GM18858 (cell line): ENCODE measurements around the gene ZNHIT1.
"Not testable (repeated sequence)": the region's sequence is repeated elsewhere in the genome, so short reads cannot be mapped to it uniquely, and the experiment has no call there.

Experiments used
- ATAC-seq: cut with Tn5 transposase; IDR thresholded peaks from one replicate; pipeline ENCODE4 v1.9.1; 2021; ENCODE audit not compliant: unreplicated experiment

The ZNHIT1 gene

GRCh38 chr7:101240226-101241014 is 22.5 kb downstream of the ZNHIT1 start:
- ATAC-seq = no peak

DNA sequence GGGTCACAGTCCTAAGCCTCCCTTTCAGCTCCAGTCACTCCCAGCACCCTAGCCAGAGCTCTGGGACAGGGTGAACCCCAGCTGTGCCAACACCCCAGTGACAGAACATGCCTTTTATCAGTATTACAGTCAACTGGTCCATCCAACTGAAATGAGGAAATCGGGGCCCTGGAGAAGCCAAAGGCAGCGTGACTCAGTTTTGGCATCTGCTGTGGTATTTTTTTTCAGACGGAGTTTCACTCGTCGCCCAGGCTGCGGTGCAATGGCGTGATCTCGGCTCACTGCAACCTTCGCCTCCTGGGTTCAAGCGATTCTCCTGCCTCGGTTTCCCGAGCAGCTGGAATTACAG is 23.0 kb downstream of the ZNHIT1 start:
- ATAC-seq = no peak

- ATAC-seq = no peak
Observed at GRCh38 chr7:101241443-101242349, 23.7 kb downstream of the ZNHIT1 start.

GRCh38 chr7:101243646-101244374 is 25.8 kb downstream of the ZNHIT1 start:
- no peak for ATAC-seq

DNA sequence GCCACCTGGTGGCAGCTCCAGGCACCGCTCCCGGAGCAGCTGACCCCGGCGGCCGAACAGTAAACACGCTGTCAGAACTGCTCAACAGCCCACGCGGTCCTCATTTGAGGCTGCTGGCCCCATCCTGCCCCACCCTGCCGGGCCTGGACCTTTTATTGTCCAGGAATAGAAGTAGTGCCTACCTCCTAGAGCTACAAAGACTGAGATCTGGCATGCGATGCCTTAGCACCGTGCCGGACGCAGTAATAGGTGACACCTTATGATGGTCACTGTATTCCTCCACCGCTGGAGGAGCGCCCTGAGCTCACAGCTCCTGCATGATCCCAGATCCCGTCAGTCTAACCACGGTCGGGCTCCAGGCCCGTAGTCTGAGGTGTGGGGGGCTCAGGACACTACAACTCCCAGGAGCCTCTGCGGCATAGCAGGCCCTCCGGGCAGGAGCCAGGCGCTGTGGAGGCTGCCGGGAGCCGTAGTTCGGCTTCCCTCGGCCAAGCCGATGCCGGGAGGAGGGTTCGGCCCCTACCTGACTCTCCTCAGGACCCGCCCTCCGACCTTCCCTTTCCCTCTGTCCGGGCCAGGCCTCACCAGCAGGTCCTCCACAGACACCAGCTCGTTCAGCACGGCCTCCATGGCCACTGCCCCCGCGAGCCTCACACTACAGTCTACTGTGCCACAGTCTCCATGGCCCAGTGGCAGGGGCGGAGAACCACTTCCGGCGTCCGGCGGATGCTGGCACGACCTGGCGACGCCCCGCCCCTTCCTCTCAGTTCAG is 26.6 kb downstream of the ZNHIT1 start, which contains the start of gene FIS1:
Gene FIS1 (minus strand): TSS at position 707 of the 772 bp plus-strand sequence. CDS start 77 bp downstream, at position 630.
- ATAC-seq = peak; percentile 76

DNA sequence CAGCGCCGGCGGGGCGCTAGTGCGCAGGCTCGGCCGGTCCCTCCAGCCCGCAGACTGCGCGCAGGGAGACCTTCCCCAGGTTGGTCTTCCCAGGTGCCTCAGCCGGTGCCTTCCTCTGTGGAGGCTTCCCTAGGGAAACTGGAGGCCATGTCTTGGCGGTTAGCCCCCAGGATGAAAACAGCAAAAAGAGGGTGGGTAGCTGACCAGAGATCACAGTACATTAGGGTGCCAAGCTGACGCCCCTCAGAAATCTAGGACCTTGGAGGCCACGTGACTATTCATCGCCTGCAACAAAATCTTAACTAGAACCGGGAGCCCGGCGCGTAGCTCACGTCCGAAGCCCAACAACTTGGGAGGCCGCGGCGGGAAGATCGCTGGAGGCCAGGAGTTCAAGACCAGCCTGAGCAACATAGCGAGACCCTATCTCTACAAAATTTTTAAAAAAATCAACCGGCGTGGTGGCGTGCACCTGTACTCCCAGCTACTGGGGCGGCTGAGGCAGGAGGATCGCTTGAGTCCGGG is 27.2 kb downstream of the ZNHIT1 start:
- no peak for ATAC-seq

GRCh38 chr7:101248276-101248675 is 30.3 kb downstream of the ZNHIT1 start:
- no peak for ATAC-seq

DNA sequence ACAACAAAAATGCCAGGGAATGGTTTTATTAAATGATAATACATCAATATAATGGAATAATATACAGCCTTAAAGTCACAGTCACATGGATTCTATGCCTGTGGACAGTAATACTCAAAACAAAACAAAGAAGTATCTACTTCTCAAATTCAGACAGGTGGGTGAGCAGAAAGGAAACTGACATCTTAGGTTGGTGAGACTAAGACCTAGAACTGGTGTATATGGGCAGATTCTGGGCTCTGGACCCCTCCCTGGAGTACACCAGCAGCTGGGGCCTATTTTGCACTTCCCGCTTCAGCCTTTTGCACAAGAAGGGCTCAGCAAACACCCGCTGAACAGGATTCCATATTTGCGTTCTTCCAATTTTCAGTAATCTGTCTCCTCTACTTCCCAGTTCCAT is 32.4 kb downstream of the ZNHIT1 start:
- ATAC-seq = peak; percentile 38

DNA sequence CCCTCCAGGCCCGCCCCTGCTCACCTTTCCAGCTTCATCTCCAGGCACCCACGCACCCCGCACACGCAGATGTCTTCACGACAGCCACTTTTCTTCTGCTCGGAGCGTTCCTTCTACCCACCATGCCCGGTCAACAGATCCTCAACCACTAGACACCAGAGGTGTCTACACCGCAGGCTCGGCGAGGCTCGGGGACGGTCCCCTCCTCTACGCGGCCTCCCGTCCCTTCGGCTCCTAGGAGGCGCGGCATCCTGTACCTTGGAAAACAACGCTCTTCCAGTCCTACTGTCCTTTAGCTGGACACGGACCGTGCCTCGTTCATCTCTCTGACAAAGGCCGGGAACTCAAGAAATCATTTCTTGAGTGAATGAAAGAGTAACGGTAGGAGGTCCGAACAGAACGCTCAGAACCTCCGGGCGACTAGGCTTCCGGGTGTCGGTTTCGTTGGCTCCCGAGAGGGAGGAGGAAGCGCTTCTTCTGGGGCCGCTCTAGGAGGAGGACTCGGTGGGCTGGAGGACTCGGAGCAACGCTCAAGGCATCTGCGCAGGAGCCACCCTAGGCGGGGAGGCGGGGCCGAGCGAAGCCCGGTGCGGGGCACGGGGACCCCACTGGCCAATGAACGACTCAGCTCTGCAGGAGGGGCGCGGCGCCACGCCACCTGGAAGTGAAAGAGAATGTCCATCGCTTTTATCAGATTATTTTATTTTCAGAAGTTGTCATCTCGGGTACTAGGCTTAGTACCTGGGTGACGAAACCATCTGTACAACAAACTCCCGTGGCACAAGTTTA is 34.1 kb downstream of the ZNHIT1 start:
- peak; percentile 80 for ATAC-seq

DNA sequence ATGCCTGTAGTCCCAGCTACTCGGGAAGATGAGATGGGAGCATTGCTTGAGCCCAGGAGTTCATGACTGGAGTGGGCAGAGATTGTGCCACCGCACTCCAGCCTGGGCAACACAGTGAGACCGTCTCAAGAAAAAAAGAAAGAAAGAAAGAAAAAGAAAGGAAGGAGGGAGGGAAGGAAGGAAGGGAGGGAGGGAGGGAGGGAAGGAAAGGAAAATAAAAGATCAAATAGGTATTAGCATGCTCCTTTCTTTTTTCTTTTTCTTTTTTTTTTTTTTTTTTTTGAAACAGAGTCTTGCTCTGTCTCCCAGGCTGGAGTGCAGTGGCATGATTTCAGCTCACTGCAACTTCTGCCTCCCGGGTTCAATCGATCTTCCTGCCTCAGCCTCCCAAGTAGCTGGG is 35.2 kb downstream of the ZNHIT1 start:
- ATAC-seq = not testable (repeated sequence)

DNA sequence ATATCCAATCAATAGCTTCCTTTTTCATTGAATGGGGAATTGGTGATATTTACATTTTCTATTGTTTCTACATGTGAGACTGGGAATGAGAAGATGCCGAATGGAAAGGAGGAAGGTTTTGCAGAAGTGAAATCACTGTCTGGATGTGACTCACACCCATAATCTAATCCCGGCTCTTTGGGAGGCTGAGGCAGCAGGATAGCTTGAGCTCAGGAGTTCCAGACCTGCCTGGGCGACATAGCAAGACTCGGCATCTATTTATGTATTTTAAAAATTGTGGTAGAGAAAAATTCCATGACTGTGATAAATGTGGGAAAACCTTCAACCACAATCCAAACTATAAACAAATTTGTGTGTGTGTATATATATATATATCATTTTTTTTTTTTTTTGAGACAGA is 37.8 kb downstream of the ZNHIT1 start:
- no peak for ATAC-seq

DNA sequence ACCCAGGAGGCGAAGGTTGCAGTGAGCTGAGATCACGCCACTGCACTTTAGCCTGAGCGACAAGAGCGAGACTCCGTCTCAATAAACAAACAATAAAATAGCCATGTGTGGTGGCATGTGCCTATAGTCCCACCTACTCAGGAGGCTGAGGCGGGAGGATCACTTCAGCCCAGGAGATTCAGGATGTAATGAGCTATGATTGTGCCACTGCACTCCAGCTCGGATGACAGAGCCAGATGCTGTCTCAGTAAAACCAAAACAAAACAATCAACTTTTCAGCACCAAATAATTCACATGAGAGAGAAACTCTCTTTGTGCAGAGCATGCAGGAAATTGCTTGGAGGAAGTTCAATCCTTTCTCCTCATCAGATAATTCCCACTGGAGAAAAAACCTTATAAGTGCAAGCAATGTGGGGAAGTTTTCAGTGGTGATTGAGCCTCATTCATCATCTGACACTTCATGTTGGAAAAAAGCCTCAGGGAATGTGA is 40.3 kb downstream of the ZNHIT1 start:
- ATAC-seq = no peak

DNA sequence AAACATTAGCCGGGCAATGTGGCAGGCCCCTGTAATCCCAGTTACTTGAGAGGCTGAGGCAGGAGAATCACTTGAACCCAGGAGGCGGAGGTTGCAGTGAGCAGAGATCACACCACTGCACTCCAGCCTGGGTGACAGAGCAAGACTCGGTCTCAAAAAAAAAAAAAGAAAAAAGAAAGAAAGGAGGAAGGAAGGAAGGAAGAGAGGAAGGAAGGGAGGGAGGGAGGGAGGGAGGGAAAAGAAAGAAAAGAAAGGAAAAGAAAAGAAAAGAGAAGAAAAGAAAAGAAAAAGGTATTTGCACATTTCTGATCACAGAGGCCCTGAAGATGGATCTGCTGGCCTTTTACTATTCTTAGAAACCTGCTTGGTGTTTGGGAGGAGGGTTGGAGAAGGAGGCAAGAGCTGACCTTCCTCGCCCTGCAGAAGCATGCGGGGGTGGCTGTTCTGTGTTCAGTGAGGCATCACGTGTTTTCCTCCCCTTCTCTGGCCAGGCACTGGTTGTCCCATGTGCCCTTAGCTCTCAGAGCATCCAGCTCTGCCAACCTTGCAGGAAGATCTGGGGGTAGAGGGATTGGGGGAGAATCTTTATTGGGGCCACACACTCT is 46.2 kb downstream of the ZNHIT1 start:
- not testable (repeated sequence) for ATAC-seq

DNA sequence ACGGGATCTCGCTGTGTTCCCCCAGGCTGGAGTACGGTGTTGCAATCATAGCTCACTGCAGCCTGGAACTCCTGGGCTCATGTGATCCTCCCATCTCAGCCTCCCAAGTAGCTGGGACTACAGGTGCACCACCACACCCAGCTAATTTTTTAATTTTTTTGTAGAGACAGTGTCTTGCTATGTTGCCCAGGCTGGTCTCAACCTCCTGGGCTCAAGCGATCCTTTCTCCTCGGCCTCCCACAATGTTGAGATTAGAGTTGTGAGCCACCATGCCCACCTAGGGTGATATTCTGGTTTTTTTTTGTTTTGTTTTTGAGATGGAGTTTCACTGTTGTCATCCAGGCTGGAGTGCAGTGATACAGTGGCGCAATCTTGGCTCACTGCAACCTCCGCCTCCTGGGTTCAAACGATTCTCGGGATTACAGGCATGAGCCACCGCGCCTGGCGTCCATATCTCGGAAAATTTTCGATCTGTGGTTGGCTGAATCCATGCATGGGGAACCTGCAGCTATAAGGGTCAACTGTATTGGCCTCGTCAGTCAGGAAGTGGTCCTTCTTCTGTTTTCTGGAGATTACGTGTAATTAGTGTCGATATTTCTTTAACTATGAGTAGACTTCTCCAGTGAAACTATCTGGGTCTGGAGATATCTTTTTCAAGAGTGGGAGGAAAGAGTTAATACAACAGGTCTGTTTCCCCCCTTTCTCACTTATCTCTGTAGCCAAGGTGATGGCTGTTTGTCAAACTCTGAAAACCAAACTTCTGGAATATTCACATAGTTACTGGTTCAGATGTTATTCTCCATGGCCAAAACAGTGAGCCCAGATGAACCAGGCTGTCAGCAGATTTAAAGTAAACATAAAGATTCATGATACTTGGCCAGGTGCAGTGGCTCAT is 47.9 kb downstream of the ZNHIT1 start:
- no peak for ATAC-seq

- ATAC-seq = no peak
Observed at GRCh38 chr7:101269664-101270063, 51.7 kb downstream of the ZNHIT1 start.

GRCh38 chr7:101271021-101271420 is 53.1 kb downstream of the ZNHIT1 start:
- ATAC-seq = no peak

DNA sequence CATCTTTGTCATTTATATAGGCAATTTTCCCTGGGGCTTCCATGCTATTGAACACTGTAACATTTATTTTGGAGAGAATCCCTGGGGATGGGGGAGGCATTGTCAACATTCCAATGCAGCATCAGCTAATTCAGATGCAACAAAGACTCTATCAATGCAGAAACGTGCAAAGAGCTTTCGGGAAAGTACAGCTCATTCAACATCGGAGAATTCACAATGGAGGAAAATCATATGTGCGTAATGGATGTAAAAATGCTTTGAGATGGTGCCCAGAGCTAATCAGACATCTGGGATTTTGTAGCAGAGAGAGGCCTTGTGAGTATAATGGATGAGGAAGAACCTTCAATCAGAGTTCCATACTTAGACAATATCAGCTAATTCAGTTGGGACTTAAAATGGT is 55.2 kb downstream of the ZNHIT1 start:
- no peak for ATAC-seq
